Liver (tissue), 9 donors: ENCODE measurements around the gene ZDHHC8. TPM values are rescaled to one million over a fixed set of nuclear protein-coding genes. Genes with fewer than 3 reads are reported as not detected.

ENCODE experiments used
- DNase-seq: peaks from one replicate; pipeline ENCODE4 v3.0.0-alpha.2; 2017; ENCODE audit warnings: low spot score
- H3K27ac ChIP-seq, 2 donors: one replicate each; pipeline ENCODE4 v1.7.0; 2013; ENCODE audit warnings: inconsistent platforms in 2 of 2, low read length in 2 of 2, control low read depth in 1 of 2, low read depth in 1 of 2, mild to moderate bottlenecking in 1 of 2
- H3K27me3 ChIP-seq, 4 donors: one replicate each; pipeline versions ENCODE4 v1.6.1 to v1.7.0; 2013; ENCODE audit warnings: low read length in 3 of 4, inconsistent platforms in 1 of 4, mild to moderate bottlenecking in 1 of 4, moderate library complexity in 1 of 4; ENCODE audit not compliant: control insufficient read depth in 4 of 4, insufficient read depth in 4 of 4
- H3K36me3 ChIP-seq, 4 donors: one replicate each; pipeline versions ENCODE4 v1.6.1 to v1.7.0; 2013; ENCODE audit warnings: low read length in 3 of 4, mild to moderate bottlenecking in 3 of 4, low read depth in 1 of 4, moderate library complexity in 1 of 4; ENCODE audit not compliant: control insufficient read depth in 4 of 4, insufficient read depth in 3 of 4
- H3K4me1 ChIP-seq, 4 donors: one replicate each; pipeline versions ENCODE4 v1.6.1 to v1.7.0; 2013; ENCODE audit warnings: low read length in 3 of 4, mild to moderate bottlenecking in 3 of 4, moderate library complexity in 1 of 4; ENCODE audit not compliant: control insufficient read depth in 4 of 4, insufficient read depth in 4 of 4
- H3K4me3 ChIP-seq, 3 donors: one replicate each; pipeline versions ENCODE4 v1.6.1 to v1.7.0; 2013; ENCODE audit warnings: low read length in 3 of 3, control low read depth in 1 of 3, low read depth in 1 of 3, mild to moderate bottlenecking in 1 of 3
- H3K9ac ChIP-seq, 2 donors: one replicate each; pipeline ENCODE4 v1.7.0; 2013; ENCODE audit warnings: low read length in 2 of 2, mild to moderate bottlenecking in 2 of 2, moderate library complexity in 2 of 2, control low read depth in 1 of 2, low read depth in 1 of 2
- H3K9me3 ChIP-seq, 4 donors: one replicate each; pipeline versions ENCODE4 v1.6.1 to v1.7.0; 2013; ENCODE audit warnings: low read length in 3 of 4; ENCODE audit not compliant: control insufficient read depth in 4 of 4
- EGR1 ChIP-seq, 2 donors: IDR thresholded peaks; 2 replicates each; pipeline ENCODE4 v1.6.1; 2016 to 2018; ENCODE audit warnings: antibody characterized with exemption in 2 of 2, low read depth in 2 of 2
- FOXA1 ChIP-seq: IDR thresholded peaks from 2 replicates; pipeline ENCODE4 v1.6.1; 2016; ENCODE audit warnings: antibody characterized with exemption
- FOXA2 ChIP-seq: IDR thresholded peaks from 2 replicates; pipeline ENCODE4 v1.6.1; 2016; ENCODE audit warnings: antibody characterized with exemption
- GABPA ChIP-seq, 2 donors: IDR thresholded peaks in 1 of 2; conservative IDR thresholded peaks in 1 of 2; 2 replicates each; pipeline ENCODE4 v1.6.1; 2016; ENCODE audit warnings: antibody characterized with exemption in 2 of 2, mild to moderate bottlenecking in 1 of 2, moderate library complexity in 1 of 2
- HNF4A ChIP-seq, 2 donors: conservative IDR thresholded peaks; 2 replicates each; pipeline ENCODE4 v1.6.1; 2016; ENCODE audit warnings: antibody characterized with exemption in 2 of 2, mild to moderate bottlenecking in 2 of 2
- HNF4G ChIP-seq: IDR thresholded peaks from 2 replicates; pipeline ENCODE4 v1.6.1; 2016; ENCODE audit warnings: antibody characterized with exemption
- JUND ChIP-seq, 2 donors: IDR thresholded peaks; 2 replicates each; pipeline ENCODE4 v1.6.1; 2016; ENCODE audit warnings: antibody characterized with exemption in 2 of 2
- NR2F2 ChIP-seq: IDR thresholded peaks from 2 replicates; pipeline ENCODE4 v1.6.1; 2016; ENCODE audit warnings: antibody characterized with exemption
- RAD21 ChIP-seq, 2 donors: IDR thresholded peaks; 2 replicates each; pipeline ENCODE4 v1.6.1; 2016; ENCODE audit warnings: antibody characterized with exemption in 2 of 2, mild to moderate bottlenecking in 2 of 2
- RXRA ChIP-seq, 2 donors: IDR thresholded peaks; 2 replicates each; pipeline ENCODE4 v1.6.1; 2017 to 2018; ENCODE audit warnings: antibody characterized with exemption in 2 of 2, mild to moderate bottlenecking in 1 of 2
- SP1 ChIP-seq: IDR thresholded peaks from 2 replicates; pipeline ENCODE4 v1.6.1; 2018; ENCODE audit warnings: antibody characterized with exemption, mild to moderate bottlenecking
- TAF1 ChIP-seq: conservative IDR thresholded peaks from 2 replicates; pipeline ENCODE4 v1.6.1; 2016; ENCODE audit warnings: antibody characterized with exemption, mild to moderate bottlenecking
- YY1 ChIP-seq: IDR thresholded peaks from 2 replicates; pipeline ENCODE4 v1.6.1; 2016; ENCODE audit warnings: antibody characterized with exemption, mild to moderate bottlenecking
- WGBS: extraction: QIAGEN DNeasy Blood & Tissue Kit; methylation state at CpG from one replicate; pipeline ENCODE4 v1.1.7; 2013; 5-methylcytosine and 5-hydroxymethylcytosine counted together
- polyA plus RNA-seq, 2 donors: library from polyadenylated mRNA; stranded (reverse) in 1 of 2; unstranded in 1 of 2; fragments of 200-250 nt in 1 of 2; fragments of >200 nt in 1 of 2; fragmentation: Nextera tagmentation in 1 of 2; extraction: Ambion mirVana in 1 of 2; gene quantifications; one replicate each; pipeline versions ENCODE4 v1.2.1 to v1.2.3, GENCODE V29; 2013 to 2015
- total RNA-seq, 2 donors: library from RNA; depleted of rRNA; stranded (reverse); fragments of >200 nt; gene quantifications; one replicate each; pipeline ENCODE4 v1.2.3, GENCODE V29; 2014
- TF ChIP-seq, protein P1 (sequence below): IDR thresholded peaks from 2 replicates; pipeline ENCODE4 v1.6.1; 2016; ENCODE audit warnings: antibody characterized with exemption
- TF ChIP-seq, protein P2 (sequence below): fragments of 150-350 bp; IDR thresholded peaks from 2 replicates; pipeline ENCODE4 v1.5.1; 2017; ENCODE audit warnings: improper control_type of control experiment, low read depth, low read length; ENCODE audit not compliant: missing input control
- TF ChIP-seq, protein P3 (sequence below): IDR thresholded peaks from 2 replicates; pipeline ENCODE4 v1.6.1; 2016; ENCODE audit warnings: antibody characterized with exemption, mild to moderate bottlenecking
- TF ChIP-seq, protein P4 (sequence below): IDR thresholded peaks from 2 replicates; pipeline ENCODE4 v1.6.1; 2016; ENCODE audit warnings: antibody characterized with exemption
- donor health status: healthy.
- donor health status: healthy.
- donor health status: healthy.
- donor health status: healthy.
- donor health status: healthy.

The ZDHHC8 gene
- total and polyA plus RNA-seq, 4 donors, result 2.9 to 11.8 (median 6.8) TPM

DNA sequence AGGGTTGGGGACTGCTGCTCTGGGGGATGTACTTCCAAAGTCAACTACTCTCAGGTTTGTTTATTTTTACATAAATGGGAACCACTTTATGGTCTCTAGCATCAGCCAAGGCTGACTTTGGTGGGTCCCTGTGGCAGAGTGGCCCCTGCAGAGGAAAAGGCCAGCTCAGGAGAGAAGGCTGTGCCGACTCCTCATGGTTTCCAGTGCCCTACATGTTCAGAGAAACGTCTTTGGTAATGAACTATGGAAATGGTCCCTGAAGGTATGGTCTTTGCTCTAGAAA lies 3.0 kb upstream of the ZDHHC8 start:
- no peak for TF ChIP-seq JUND (IDR thresholded peaks at IDR 0.05)
- no peak for TF ChIP-seq RXRA (IDR thresholded peaks at IDR 0.05)
- no peak for TF ChIP-seq SP1
- no peak for TF ChIP-seq FOXA1
- TF ChIP-seq NR2F2, result no peak
- TF ChIP-seq, protein P1, sequence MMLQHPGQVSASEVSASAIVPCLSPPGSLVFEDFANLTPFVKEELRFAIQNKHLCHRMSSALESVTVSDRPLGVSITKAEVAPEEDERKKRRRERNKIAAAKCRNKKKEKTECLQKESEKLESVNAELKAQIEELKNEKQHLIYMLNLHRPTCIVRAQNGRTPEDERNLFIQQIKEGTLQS, result no peak
- TF ChIP-seq YY1, result no peak
- TF ChIP-seq RAD21 (IDR thresholded peaks at IDR 0.05), result no peak
- TF ChIP-seq TAF1, result no peak
- no peak for TF ChIP-seq HNF4A (conservative IDR thresholded peaks at IDR 0.05)
- TF ChIP-seq, protein P2, sequence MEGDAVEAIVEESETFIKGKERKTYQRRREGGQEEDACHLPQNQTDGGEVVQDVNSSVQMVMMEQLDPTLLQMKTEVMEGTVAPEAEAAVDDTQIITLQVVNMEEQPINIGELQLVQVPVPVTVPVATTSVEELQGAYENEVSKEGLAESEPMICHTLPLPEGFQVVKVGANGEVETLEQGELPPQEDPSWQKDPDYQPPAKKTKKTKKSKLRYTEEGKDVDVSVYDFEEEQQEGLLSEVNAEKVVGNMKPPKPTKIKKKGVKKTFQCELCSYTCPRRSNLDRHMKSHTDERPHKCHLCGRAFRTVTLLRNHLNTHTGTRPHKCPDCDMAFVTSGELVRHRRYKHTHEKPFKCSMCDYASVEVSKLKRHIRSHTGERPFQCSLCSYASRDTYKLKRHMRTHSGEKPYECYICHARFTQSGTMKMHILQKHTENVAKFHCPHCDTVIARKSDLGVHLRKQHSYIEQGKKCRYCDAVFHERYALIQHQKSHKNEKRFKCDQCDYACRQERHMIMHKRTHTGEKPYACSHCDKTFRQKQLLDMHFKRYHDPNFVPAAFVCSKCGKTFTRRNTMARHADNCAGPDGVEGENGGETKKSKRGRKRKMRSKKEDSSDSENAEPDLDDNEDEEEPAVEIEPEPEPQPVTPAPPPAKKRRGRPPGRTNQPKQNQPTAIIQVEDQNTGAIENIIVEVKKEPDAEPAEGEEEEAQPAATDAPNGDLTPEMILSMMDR, result no peak
- TF ChIP-seq HNF4G, result no peak
- TF ChIP-seq GABPA (IDR thresholded peaks at IDR 0.05 in 1 of 2, conservative IDR thresholded peaks at IDR 0.05 in 1 of 2), result no peak
- TF ChIP-seq, protein P3, sequence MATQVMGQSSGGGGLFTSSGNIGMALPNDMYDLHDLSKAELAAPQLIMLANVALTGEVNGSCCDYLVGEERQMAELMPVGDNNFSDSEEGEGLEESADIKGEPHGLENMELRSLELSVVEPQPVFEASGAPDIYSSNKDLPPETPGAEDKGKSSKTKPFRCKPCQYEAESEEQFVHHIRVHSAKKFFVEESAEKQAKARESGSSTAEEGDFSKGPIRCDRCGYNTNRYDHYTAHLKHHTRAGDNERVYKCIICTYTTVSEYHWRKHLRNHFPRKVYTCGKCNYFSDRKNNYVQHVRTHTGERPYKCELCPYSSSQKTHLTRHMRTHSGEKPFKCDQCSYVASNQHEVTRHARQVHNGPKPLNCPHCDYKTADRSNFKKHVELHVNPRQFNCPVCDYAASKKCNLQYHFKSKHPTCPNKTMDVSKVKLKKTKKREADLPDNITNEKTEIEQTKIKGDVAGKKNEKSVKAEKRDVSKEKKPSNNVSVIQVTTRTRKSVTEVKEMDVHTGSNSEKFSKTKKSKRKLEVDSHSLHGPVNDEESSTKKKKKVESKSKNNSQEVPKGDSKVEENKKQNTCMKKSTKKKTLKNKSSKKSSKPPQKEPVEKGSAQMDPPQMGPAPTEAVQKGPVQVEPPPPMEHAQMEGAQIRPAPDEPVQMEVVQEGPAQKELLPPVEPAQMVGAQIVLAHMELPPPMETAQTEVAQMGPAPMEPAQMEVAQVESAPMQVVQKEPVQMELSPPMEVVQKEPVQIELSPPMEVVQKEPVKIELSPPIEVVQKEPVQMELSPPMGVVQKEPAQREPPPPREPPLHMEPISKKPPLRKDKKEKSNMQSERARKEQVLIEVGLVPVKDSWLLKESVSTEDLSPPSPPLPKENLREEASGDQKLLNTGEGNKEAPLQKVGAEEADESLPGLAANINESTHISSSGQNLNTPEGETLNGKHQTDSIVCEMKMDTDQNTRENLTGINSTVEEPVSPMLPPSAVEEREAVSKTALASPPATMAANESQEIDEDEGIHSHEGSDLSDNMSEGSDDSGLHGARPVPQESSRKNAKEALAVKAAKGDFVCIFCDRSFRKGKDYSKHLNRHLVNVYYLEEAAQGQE, result no peak
- TF ChIP-seq, protein P4, sequence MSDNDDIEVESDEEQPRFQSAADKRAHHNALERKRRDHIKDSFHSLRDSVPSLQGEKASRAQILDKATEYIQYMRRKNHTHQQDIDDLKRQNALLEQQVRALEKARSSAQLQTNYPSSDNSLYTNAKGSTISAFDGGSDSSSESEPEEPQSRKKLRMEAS, result no peak
- Histone ChIP-seq H3K36me3 (peaks cover 3 to 15% (median 4%) of the 10 kb centered on the region in 4 donors), H3K4me3 (no peak overlapping the region), H3K4me1 (peaks cover 11 to 83% (median 74%) of the 10 kb centered on the region in 4 donors), H3K9ac (no peak overlapping the region), H3K27me3 (no peaks in the 10 kb centered on the region), H3K9me3 (no peaks in the 10 kb centered on the region), H3K27ac (peak overlapping the region; percentile 3 to 66)
- 52% methylated on average over 2 of the region's 2 CpGs for WGBS
- no peak for DNase-seq

DNA sequence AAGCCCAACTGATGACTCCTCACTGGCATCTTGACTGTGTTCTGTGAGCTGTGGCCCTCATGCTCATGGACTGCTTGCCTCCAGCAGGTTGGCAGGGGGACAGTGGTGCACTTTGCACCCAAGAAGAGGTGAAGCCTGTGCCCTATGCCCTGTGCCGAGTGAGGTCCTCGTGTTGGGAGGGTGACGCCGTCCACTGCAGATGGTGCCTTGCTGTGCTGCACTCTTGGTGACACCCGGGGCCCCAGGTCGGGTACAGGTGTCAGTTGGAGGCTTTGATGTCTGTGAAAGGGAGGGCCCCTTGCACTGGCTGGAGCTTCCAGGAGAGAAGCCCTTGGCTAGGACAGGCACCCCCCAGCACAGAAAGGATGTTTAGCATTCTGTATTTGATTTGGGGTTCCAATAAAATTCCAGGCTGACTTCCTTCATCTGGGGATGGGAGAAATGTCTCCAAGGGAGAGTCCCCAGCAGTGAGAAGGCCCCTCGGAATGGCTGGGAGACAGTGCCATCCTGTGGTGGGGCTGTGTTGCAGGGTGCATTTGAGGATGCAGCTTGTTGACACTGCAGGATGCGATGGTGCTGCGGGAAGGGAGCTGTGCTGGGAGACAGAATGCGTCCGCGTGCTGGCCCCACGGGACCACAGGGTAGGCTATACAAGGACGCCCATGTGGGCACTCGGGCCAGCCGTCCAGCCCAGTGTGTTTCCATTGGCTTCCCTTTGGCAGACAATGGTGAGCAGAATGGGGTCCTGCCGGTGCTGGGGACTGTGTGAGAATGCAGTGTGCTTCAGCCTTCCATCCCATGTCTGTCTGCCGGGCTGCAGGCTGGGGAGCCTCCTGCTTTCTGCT lies 2.5 kb upstream of the ZDHHC8 start:
- 23% methylated on average over 18 of the region's 18 CpGs for WGBS
- no peaks in the 10 kb centered on the region for H3K27me3 ChIP-seq
- H3K36me3 ChIP-seq, result peaks cover 0 to 10% (median 2%) of the 10 kb centered on the region in 4 donors
- no peak overlapping the region for H3K9ac ChIP-seq
- no peak for DNase-seq
- H3K9me3 ChIP-seq, result no peaks in the 10 kb centered on the region
- H3K4me1 ChIP-seq, result peaks cover 13 to 83% (median 73%) of the 10 kb centered on the region in 4 donors
- H3K4me3 ChIP-seq, result no peak overlapping the region
- peak overlapping the region; percentile 18 to 66 for H3K27ac ChIP-seq
- TF ChIP-seq TAF1, result no peak
- peak; percentile 88 for TF ChIP-seq HNF4G
- TF ChIP-seq SP1, result peak; percentile 87
- TF ChIP-seq, protein P1, result no peak
- TF ChIP-seq FOXA1, result no peak
- TF ChIP-seq HNF4A (conservative IDR thresholded peaks at IDR 0.05), result peak; percentile 91 to 95
- TF ChIP-seq, protein P2, result peak; percentile 57
- TF ChIP-seq RAD21 (IDR thresholded peaks at IDR 0.05), result peak; percentile 78 to 82
- TF ChIP-seq NR2F2, result no peak
- TF ChIP-seq EGR1 (IDR thresholded peaks at IDR 0.05; ENCODE audit: low read depth in 2 of 2), result no peak
- TF ChIP-seq, protein P3, result no peak
- peak in 1 of 2 donors; percentile 13 for TF ChIP-seq GABPA (IDR thresholded peaks at IDR 0.05 in 1 of 2, conservative IDR thresholded peaks at IDR 0.05 in 1 of 2)
- peak in 1 of 2 donors; percentile 38 for TF ChIP-seq JUND (IDR thresholded peaks at IDR 0.05)
- TF ChIP-seq FOXA2, result peak; percentile 53
- TF ChIP-seq YY1, result peak; percentile 44
